ENCODE measurements around the gene ABHD2.
"Not testable (repeated sequence)": the region's sequence is repeated elsewhere in the genome, so short reads cannot be mapped to it uniquely, and the experiment has no call there.

ABHD2 gene

GRCh38 chr15:89121414-89121813 lies 33.2 kb downstream of the ABHD2 start:
- DNase-seq = peak; percentile 26 to 79

DNA sequence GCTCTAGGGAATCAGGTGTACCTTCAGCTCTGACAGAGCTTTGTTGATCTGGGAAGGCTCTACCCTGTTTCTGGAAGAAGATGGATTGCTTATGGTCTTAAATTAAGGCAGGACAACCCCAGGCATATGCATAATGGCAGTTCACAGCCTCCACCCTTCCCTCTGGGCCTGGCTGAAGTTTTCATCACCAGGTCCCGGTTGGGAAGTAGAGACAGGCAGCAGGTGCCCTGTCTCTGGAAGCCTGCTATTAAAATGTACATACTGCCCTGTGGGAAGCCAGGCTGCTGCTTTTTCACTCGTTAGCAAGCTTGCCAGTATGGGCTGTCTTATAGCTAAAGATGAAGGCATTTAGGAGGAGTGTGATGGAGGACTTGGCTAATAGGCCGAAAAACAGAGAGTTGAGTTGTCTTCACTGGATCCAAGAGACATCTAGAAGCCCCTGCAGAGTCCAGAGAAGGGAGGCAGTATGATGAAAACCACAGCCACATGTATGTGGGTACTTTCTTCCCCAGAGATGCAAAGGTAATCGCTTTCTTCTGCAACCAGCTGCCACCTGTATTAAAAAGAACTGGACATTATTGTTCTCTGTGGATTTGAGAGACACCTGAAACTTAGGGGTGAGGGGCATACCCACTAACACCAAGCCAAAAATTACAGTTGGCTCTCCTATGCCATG lies 34.4 kb downstream of the ABHD2 start:
- DNase-seq = peak; percentile 23 to 80

DNA sequence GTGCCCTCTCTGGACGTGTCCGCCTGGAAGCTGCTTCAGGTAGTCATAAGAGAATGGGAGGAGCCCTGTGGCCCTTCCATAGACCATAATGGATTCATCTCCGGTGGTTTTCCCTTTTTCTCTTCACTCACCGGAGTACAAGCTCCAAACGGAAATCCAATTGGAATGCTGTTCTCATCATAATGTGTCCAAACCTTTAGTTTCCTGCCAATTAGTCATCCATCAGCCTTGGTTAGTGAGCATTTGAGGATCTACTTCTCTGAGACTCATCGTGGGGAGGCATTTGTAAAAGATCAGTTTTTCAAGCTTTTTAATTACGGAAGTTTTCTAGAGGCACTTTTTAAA lies 34.9 kb downstream of the ABHD2 start:
- peak in 1 of 2 experiments; percentile 44 for DNase-seq

GRCh38 chr15:89125088-89125826 lies 37.0 kb downstream of the ABHD2 start:
- no peak for DNase-seq

- no peak for DNase-seq
Measured at GRCh38 chr15:89126009-89126408, 37.8 kb downstream of the ABHD2 start.

DNA sequence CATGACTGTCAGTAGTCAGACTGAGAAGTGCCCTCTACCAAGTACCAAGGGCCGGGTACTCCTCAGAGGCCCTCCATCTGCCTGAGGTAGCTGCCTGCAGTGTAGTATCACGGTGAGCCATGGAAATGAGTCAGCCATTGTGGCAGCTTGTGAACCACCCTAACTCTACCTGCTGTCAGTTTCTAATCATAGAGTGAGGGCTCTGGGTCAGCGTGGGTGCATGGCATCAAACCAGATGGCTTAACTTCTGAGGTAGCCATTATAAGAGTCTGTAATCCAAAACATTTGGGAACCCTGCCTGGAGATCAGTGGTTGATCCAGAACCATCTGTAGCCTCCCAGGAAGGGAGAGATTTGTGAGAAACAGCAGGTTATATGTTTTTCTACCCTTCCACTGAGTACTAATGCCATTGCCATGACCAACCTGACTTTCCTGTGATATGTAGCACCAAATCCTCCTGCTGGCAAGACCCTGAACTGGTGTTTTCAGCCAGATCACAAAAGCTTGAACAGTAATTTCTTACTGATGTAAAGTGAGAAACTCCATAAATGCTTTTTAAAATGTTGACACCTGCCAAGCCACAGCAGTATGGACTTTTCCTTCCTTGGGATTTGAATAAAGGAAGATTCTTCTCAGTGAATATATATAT lies 38.9 kb downstream of the ABHD2 start:
- no peak for DNase-seq

GRCh38 chr15:89128320-89129122 lies 40.3 kb downstream of the ABHD2 start:
- DNase-seq = no peak

DNA sequence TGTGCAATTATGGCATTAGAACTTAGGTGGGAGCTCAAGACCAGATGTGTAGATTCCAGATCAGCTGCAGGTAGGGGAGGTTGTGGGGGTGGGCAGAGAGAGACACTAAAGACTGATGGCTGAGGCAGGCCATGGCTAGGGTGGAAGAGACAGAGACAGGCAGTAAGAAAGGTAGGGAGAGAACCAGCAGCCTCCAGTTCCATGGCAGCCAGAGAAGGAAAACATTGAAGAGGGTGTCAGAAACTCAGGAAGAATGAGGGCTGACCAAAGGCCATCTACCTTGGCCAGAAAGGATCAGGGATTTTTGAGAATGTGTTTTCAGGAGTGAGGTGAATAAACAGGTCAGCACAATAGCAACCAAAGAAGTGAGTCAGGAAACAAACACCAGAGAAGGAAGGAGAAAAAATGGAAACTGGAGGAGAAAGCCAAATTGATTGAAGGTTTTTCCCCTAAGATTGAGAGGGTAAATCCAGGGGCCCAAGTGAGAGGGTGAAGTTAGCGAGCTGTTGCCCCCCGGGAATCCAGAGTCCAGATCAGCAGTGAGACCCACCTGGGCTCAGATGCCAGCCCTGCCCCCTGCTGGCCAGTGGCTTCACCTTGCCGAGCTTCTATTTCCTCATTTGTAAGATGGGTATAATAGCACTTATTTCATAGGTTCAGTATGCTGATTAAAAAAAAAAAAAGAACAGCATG lies 41.0 kb downstream of the ABHD2 start:
- peak; percentile 49 to 61 for DNase-seq

DNA sequence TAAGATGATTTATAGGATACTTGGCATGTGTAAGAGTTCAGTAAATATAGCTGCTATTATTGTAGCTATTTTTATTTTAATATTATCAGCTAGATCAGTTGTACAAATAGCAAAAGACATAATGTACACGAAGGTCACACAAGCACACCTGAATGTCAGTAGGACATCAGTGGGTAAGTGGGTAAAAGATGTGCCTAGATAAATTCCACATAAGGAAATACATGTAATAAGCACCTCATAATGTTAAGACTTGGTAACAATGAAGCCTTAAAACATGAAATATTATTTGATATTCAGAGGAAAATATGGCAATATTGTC lies 41.5 kb downstream of the ABHD2 start:
- DNase-seq = no peak

- DNase-seq = no peak
Measured at GRCh38 chr15:89130201-89130600, 41.9 kb downstream of the ABHD2 start.

- DNase-seq = no peak
Measured at GRCh38 chr15:89131731-89132130, 43.5 kb downstream of the ABHD2 start.

GRCh38 chr15:89132611-89133507 lies 44.6 kb downstream of the ABHD2 start:
- no peak for DNase-seq

DNA sequence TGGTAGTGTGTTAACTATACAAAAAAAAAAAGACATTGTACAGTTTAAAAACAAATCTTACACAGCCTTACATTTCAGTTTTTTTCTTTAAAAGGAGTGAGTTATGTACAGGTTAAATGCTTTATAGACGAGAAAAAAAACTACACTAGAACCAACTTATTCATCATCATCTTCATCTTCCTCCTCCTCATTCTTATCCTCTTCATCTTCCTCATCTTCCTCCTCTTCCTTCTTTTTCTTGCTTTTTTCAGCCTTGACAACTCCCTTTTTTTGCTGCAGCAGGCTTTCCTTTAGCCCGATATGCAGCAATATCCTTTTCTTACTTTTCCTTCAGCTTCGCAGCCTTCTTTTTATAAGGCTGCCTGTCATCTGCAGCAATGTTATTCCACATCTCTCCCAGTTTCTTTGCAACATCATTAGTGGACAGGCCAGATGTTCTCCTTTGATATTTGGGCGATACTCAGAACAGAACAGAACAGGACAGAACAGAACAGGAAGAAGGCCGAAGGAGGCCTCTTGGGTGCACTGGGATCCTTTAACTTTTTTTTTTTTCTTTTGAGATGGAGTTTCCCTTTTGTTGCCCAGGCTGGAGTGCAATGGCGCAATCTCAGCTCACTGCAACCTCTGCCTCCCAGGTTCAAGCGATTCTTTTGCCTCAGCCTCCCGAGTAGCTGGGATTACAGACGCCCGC lies 47.3 kb downstream of the ABHD2 start:
- DNase-seq = not testable (repeated sequence)

DNA sequence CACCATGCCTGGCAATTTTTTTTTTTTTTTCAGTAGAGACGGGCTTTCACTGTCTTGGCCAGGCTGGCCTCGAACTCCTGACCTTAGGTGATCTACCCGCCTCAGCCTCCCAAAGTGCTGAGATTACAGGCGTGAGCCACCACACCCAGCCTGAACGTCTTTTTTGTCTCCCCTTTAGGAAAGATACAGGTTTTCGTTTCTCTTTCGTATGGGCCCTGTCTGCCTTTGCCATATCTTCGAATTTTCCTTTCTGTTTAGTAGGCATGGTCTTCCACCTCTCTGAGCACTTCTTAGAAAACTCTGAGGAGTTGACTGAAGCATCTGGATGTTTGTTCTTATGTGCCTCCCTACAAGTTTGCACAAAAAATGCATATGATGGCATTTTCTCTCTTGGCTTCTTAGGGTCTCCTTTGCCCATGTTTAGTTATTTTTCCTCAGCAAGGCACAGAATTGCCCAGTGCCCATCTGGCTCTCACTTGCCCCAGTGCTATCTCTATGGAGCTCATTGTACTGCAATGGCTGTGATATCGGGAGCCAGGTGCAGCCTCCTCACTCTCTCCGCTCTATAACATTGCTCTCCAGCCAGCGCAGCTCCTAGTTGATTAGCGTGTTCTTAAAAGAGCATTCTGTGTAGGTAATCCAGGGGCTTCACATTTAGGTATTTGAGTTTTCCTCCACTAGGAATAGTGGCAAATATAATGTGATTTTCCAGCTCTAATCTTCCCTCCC lies 48.0 kb downstream of the ABHD2 start:
- DNase-seq = no peak

- no peak for DNase-seq
Measured at GRCh38 chr15:89136818-89137772, 48.8 kb downstream of the ABHD2 start.

DNA sequence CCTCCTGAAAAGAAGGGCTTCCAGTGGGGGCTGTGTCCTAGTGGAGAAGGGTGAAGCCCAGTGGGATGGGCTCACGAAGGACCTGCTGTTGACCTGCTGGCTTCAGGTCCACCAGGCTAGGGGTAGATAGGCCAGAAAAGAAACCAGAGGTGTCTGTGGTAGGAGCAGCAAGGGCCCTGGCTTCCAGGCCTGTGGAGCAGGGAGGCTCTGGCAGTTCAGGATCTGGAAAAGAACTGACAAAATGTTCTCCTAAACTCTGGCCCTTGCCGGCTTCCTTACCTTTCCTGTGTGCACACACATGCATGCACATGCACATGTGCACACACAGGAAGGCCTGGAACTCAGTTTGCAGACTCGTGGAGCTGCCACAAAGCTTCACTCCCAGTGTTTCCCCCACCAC lies 49.7 kb downstream of the ABHD2 start:
- no peak for DNase-seq

DNA sequence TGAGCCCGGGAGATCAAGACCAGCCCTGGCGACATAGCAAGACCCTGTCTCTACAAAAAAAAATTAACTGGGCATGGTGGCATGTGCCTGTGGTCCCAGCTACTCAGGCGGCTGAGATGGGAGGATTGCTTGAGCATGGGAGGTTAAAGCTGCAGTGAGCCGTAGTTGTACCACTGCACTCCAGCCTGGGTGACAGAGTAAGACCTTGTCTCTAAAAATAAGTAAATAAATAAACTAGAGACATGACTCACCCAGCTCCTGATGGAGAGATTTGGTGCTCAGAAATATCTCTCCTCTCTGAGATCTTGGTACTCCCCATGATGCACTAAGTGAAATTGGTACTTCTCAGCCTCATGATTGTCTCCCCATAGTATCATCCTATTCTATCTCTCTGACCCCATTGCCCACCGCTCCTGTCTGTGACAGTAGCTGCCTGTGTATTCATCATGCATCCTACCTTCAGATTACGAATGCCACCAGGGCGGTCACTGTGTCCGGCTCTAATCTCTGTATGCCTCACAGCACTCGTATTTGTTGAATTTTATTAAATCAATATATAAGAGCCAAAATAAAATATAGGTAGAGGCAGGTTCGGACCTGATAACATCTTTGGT lies 50.9 kb downstream of the ABHD2 start:
- no peak for DNase-seq

- no peak for DNase-seq
Measured at GRCh38 chr15:89139613-89140499, 51.6 kb downstream of the ABHD2 start.
